HG03460 (cell line): ENCODE results near the gene FAAH.

Source experiments
- ATAC-seq: cut with Tn5 transposase; IDR thresholded peaks from one replicate; pipeline ENCODE4 v1.9.1; 2021; ENCODE audit not compliant: unreplicated experiment

The FAAH gene

GRCh38 chr1:46449223-46450159 is 55.4 kb downstream of the FAAH start:
- ATAC-seq = no peak

- ATAC-seq = no peak
Measured at GRCh38 chr1:46450160-46450517, 56.0 kb downstream of the FAAH start.

- ATAC-seq = no peak
Measured at GRCh38 chr1:46451948-46452930, 58.1 kb downstream of the FAAH start.

GRCh38 chr1:46452931-46453325 is 58.8 kb downstream of the FAAH start:
- ATAC-seq = no peak

GRCh38 chr1:46453449-46453848 is 59.3 kb downstream of the FAAH start:
- no peak for ATAC-seq

GRCh38 chr1:46455951-46456350 is 61.8 kb downstream of the FAAH start:
- ATAC-seq = no peak

GRCh38 chr1:46456411-46456963 is 62.4 kb downstream of the FAAH start:
- ATAC-seq = no peak

GRCh38 chr1:46457178-46457577 is 63.1 kb downstream of the FAAH start:
- ATAC-seq = no peak

GRCh38 chr1:46458190-46458589 is 64.1 kb downstream of the FAAH start:
- ATAC-seq = no peak

GRCh38 chr1:46458846-46459245 is 64.7 kb downstream of the FAAH start:
- ATAC-seq = no peak

- no peak for ATAC-seq
Measured at GRCh38 chr1:46459315-46459714, 65.2 kb downstream of the FAAH start.

GRCh38 chr1:46461017-46461808 is 67.1 kb downstream of the FAAH start:
- no peak for ATAC-seq

- ATAC-seq = no peak
Measured at GRCh38 chr1:46461809-46462448, 67.8 kb downstream of the FAAH start.
